Kidney (tissue), 14 donors: ENCODE results near the gene GDPD4. TPM values are rescaled to one million over a fixed set of nuclear protein-coding genes. Genes with fewer than 3 reads are reported as not detected.

Experiments
- DNase-seq, 5 donors: peaks; one replicate each; pipeline ENCODE4 v3.0.0-alpha.2; 2013 to 2020
- FAIRE-seq: peaks from 2 replicates; lab custom pipeline; 2012; peaks lifted over from hg19 to GRCh38; lab: Jason Lieb, UNC
- H3K27ac ChIP-seq, 2 donors: one replicate each; pipeline ENCODE4 v1.7.0; 2013; ENCODE audit warnings: low read depth in 2 of 2, low read length in 2 of 2, inconsistent platforms in 1 of 2
- H3K27me3 ChIP-seq: one replicate; pipeline ENCODE4 v1.7.1; 2013; ENCODE audit warnings: low read length, inconsistent platforms; ENCODE audit not compliant: control insufficient read depth, insufficient read depth
- H3K36me3 ChIP-seq, 3 donors: one replicate each; pipeline versions ENCODE4 v1.7.0 to v1.7.1; 2013; ENCODE audit warnings: low read length in 3 of 3, control low read depth in 1 of 3, inconsistent platforms in 1 of 3; ENCODE audit not compliant: insufficient read depth in 3 of 3, control insufficient read depth in 2 of 3
- H3K4me1 ChIP-seq, 3 donors: one replicate each; pipeline versions ENCODE4 v1.7.0 to v1.7.1; 2013; ENCODE audit warnings: low read length in 3 of 3, inconsistent platforms in 1 of 3, low read depth in 1 of 3; ENCODE audit not compliant: control insufficient read depth in 2 of 3, insufficient read depth in 2 of 3
- H3K4me3 ChIP-seq, 3 donors: one replicate each; pipeline versions ENCODE4 v1.7.0 to v1.8.1; 2013; ENCODE audit warnings: low read length in 3 of 3, control low read depth in 1 of 3, inconsistent platforms in 1 of 3
- H3K9ac ChIP-seq, 3 donors: one replicate each; pipeline versions ENCODE4 v1.7.0 to v1.7.1; 2013; ENCODE audit warnings: low read length in 3 of 3, control low read depth in 1 of 3, inconsistent platforms in 1 of 3
- H3K9me3 ChIP-seq, 3 donors: one replicate each; pipeline versions ENCODE4 v1.7.0 to v1.7.1; 2013; ENCODE audit warnings: low read length in 3 of 3, control low read depth in 1 of 3, inconsistent platforms in 1 of 3; ENCODE audit not compliant: control insufficient read depth in 2 of 3, insufficient read depth in 1 of 3
- intact Hi-C: fragments of 100-400 bp; cut with DNase I; formaldehyde crosslinking; loops from one replicate; pipeline ENCODE4 v1.11.1; 2022
- polyA plus RNA-seq: library from polyadenylated mRNA; stranded (reverse); fragments of 350-450 nt; fragmentation: Illumina TruSeq; extraction: RNeasy Lipid Tissue Mini Kit (QIAGEN cat#74804); gene quantifications from one replicate; pipeline ENCODE4 v1.2.3, GENCODE V29; 2014; ENCODE audit warnings: low read depth, low replicate concordance; ENCODE audit not compliant: insufficient read depth
- total RNA-seq: library from RNA; stranded (reverse); fragmentation: NEBNext Ultra II Directional; extraction: Animal tissue kit (Norgen Biotek cat#: 25700); gene quantifications from one replicate; pipeline ENCODE4 v1.2.1, GENCODE V29; 2021
- TF ChIP-seq, protein P1 (sequence below): IDR thresholded peaks from 3 replicates; pipeline ENCODE4 v1.5.1; 2012; ENCODE audit warnings: mild to moderate bottlenecking, moderate library complexity, borderline replicate concordance; ENCODE audit not compliant: insufficient read depth; ENCODE audit errors: extremely low read depth
- donor health status: control.
- donor health status: control.
- donor health status: control.
- donor health status: control.
- donor health status: control.
- donor health status: DM: yes; HTN: yes; CAD: no.
- donor health status: Normal renal cell carcinoma (clear cell type).

The GDPD4 gene
- total and polyA plus RNA-seq, 2 donors from 2014 or later = not detected

DNA sequence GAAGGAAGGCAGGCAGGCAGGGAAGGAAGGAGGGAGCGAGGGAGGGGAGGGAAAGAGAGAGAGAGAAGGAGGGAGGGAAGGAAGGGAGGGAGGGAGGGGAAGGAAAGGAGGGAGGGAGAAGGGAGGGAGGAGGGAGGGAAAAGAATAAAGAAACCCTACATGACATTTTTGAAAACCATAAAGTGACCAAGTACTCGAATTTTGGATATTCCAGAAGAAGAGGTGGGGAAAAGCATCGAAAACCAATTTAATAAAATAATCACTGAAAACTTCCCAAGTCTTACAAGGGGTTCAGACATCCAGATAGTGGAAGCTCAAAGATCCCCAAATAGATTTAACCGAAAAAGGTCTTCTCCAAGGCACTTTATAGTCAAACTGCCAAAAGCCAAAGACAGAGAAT is 11.7 kb downstream of the GDPD4 start:
- Histone ChIP-seq H3K36me3 (no peaks in the 10 kb centered on the region), H3K27ac (no peak overlapping the region), H3K27me3 (no peaks in the 10 kb centered on the region), H3K9me3 (no peaks in the 10 kb centered on the region), H3K4me1 (no peaks in the 10 kb centered on the region), H3K9ac (no peak overlapping the region), H3K4me3 (no peak overlapping the region)
- DNase-seq = no peak
- TF ChIP-seq, protein P1, sequence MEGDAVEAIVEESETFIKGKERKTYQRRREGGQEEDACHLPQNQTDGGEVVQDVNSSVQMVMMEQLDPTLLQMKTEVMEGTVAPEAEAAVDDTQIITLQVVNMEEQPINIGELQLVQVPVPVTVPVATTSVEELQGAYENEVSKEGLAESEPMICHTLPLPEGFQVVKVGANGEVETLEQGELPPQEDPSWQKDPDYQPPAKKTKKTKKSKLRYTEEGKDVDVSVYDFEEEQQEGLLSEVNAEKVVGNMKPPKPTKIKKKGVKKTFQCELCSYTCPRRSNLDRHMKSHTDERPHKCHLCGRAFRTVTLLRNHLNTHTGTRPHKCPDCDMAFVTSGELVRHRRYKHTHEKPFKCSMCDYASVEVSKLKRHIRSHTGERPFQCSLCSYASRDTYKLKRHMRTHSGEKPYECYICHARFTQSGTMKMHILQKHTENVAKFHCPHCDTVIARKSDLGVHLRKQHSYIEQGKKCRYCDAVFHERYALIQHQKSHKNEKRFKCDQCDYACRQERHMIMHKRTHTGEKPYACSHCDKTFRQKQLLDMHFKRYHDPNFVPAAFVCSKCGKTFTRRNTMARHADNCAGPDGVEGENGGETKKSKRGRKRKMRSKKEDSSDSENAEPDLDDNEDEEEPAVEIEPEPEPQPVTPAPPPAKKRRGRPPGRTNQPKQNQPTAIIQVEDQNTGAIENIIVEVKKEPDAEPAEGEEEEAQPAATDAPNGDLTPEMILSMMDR = no peak
- intact Hi-C loops = no loop called here
- no peak for FAIRE-seq

DNA sequence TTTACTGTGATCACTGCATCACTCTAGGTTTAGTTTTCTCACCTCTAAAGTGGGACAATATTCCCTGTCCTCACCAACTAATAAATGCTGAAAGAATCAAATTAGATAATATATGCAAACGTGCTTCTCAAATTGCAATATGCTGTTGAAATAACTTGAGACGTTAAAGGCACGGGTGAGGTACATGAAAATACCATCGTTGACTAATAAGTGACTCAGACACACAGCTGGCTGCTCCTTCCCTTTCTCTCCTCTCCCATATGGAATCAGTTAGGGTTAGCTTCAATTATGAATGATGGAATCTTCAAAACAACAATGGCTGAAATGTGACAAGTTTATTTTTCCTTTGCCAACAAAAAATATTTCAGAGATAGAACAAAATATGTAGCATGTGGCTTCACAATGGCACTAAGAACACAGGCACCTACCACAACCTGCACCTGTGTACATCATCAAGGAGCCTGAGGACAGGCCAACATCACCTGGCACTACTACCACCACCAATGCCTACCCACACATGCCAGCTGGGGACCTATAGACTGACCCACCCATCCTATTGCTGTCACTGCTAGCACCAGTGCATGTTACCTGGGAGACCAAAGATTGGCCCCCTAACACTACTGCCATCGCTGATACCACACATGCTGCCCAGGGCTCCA is 13.7 kb downstream of the GDPD4 start:
- no peak for FAIRE-seq
- Histone ChIP-seq H3K36me3 (no peaks in the 10 kb centered on the region), H3K27me3 (no peaks in the 10 kb centered on the region), H3K27ac (no peak overlapping the region), H3K4me3 (no peak overlapping the region), H3K4me1 (no peaks in the 10 kb centered on the region), H3K9me3 (no peaks in the 10 kb centered on the region), H3K9ac (no peak overlapping the region)
- TF ChIP-seq, protein P1 = no peak
- no peak for DNase-seq
- intact Hi-C loops = no loop called here

DNA sequence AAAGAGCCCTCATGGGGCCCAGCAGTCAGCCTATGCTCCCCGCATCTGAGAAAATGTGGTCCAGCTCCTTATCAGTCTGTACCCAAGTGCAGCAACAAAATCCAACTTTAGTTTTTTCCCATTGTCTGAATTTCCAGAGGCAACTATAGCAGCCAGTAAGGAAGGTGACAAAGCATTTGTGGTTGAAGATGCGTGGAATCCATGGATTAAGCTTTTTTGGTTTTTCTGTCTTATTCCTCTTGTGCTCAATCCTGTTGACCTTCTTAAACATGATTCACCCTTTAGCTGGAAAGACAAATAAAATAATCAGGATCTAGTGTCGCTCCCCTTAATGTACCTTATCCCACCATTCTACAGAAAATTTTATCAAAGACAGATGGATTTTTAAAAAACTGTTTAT is 14.3 kb downstream of the GDPD4 start:
- H3K9me3 ChIP-seq = no peaks in the 10 kb centered on the region
- H3K9ac ChIP-seq = no peak overlapping the region
- FAIRE-seq (no peak), DNase-seq (no peak)
- H3K27ac ChIP-seq = no peak overlapping the region
- H3K4me1 ChIP-seq = no peaks in the 10 kb centered on the region
- no peaks in the 10 kb centered on the region for H3K27me3 ChIP-seq
- TF ChIP-seq, protein P1 = no peak
- no peak overlapping the region for H3K4me3 ChIP-seq
- intact Hi-C loops = no loop called here
- no peaks in the 10 kb centered on the region for H3K36me3 ChIP-seq
